H9 (cell line): Measurements from ENCODE around the gene ARPC2. TPM values are rescaled to one million over a fixed set of nuclear protein-coding genes. Genes with fewer than 3 reads are reported as not detected.

Experiments
- DNase-seq: peaks from one replicate; pipeline ENCODE4 v3.0.0-alpha.2; 2017
- H2AFZ ChIP-seq: one replicate; pipeline ENCODE4 v1.6.1; 2013; ENCODE audit warnings: mild to moderate bottlenecking, low read length, control low read depth, moderate library complexity
- H2AK5ac ChIP-seq: 2 replicates; pipeline ENCODE4 v1.6.1; 2013; ENCODE audit warnings: low read length, control low read depth, mixed read lengths; ENCODE audit not compliant: insufficient read length
- H2BK120ac ChIP-seq: one replicate; pipeline ENCODE4 v1.6.1; 2013; ENCODE audit warnings: low read depth, mild to moderate bottlenecking, low read length, control low read depth, inconsistent platforms; ENCODE audit not compliant: poor library complexity, severe bottlenecking
- H2BK12ac ChIP-seq: 2 replicates; pipeline ENCODE4 v1.6.1; 2013; ENCODE audit warnings: low read length, control low read depth, mixed read lengths, low read depth; ENCODE audit not compliant: insufficient read length
- H2BK15ac ChIP-seq: 2 replicates; pipeline ENCODE4 v1.6.1; 2013; ENCODE audit warnings: low read depth, low read length, control low read depth
- H2BK20ac ChIP-seq: one replicate; pipeline ENCODE4 v1.6.1; 2013; ENCODE audit warnings: low read depth, mild to moderate bottlenecking, low read length, control low read depth, inconsistent platforms; ENCODE audit not compliant: poor library complexity, severe bottlenecking
- H2BK5ac ChIP-seq: 2 replicates; pipeline ENCODE4 v1.6.1; 2013; ENCODE audit warnings: low read length, control low read depth, mixed read lengths; ENCODE audit not compliant: insufficient read length
- H3K14ac ChIP-seq: 2 replicates; pipeline ENCODE4 v1.6.1; 2013; ENCODE audit warnings: low read length, control low read depth; ENCODE audit not compliant: insufficient read depth
- H3K18ac ChIP-seq: 2 replicates; pipeline ENCODE4 v1.6.1; 2013; ENCODE audit warnings: low read depth, mild to moderate bottlenecking, mixed read lengths, low read length, control low read depth; ENCODE audit not compliant: insufficient read length
- H3K23ac ChIP-seq: 2 replicates; pipeline ENCODE4 v1.6.1; 2013; ENCODE audit warnings: low read length, control low read depth, mixed read lengths, low read depth; ENCODE audit not compliant: insufficient read length
- H3K23me2 ChIP-seq: 2 replicates; pipeline ENCODE4 v1.6.1; 2013; ENCODE audit warnings: low read depth, mild to moderate bottlenecking, mixed read lengths, low read length, control low read depth; ENCODE audit not compliant: insufficient read length, poor library complexity, severe bottlenecking
- H3K27ac ChIP-seq: 2 replicates; pipeline ENCODE4 v1.5.1; 2013; ENCODE audit warnings: low read length, control low read depth, mixed read lengths, low read depth; ENCODE audit not compliant: insufficient read length
- H3K27me3 ChIP-seq: 2 replicates; pipeline ENCODE4 v1.6.1; 2013; ENCODE audit warnings: low read length, control low read depth, inconsistent platforms; ENCODE audit not compliant: insufficient read depth
- H3K4ac ChIP-seq: 2 replicates; pipeline ENCODE4 v1.6.1; 2013; ENCODE audit warnings: low read depth, mild to moderate bottlenecking, control low read depth, inconsistent platforms, low read length, moderate library complexity
- H3K4me1 ChIP-seq: 2 replicates; pipeline ENCODE4 v1.6.1; 2013; ENCODE audit warnings: low read length, control low read depth, inconsistent platforms; ENCODE audit not compliant: insufficient read depth
- H3K4me2 ChIP-seq: 2 replicates; pipeline ENCODE4 v1.6.1; 2013; ENCODE audit warnings: low read length, control low read depth, mixed read lengths; ENCODE audit not compliant: insufficient read length, insufficient read depth
- H3K56ac ChIP-seq: 2 replicates; pipeline ENCODE4 v1.6.1; 2013; ENCODE audit warnings: low read depth, mild to moderate bottlenecking, mixed read lengths, low read length, control low read depth; ENCODE audit not compliant: insufficient read length
- H3K79me1 ChIP-seq: 2 replicates; pipeline ENCODE4 v1.6.1; 2013; ENCODE audit warnings: low read depth, mild to moderate bottlenecking, moderate library complexity, low read length, control low read depth, inconsistent platforms; ENCODE audit not compliant: insufficient read depth, poor library complexity, severe bottlenecking
- H3K79me2 ChIP-seq: 2 replicates; pipeline ENCODE4 v1.6.1; 2013; ENCODE audit warnings: low read length, control low read depth, inconsistent platforms; ENCODE audit not compliant: insufficient read depth
- H3K9ac ChIP-seq: 2 replicates; pipeline ENCODE4 v1.6.1; 2013; ENCODE audit warnings: low read length, control low read depth, mixed read lengths; ENCODE audit not compliant: insufficient read length; ENCODE audit errors: extremely low read depth
- H3K9me3 ChIP-seq: one replicate; pipeline ENCODE4 v1.6.1; 2013; ENCODE audit warnings: low read depth, low read length, inconsistent platforms; ENCODE audit not compliant: control insufficient read depth
- H3T11ph ChIP-seq: one replicate; pipeline ENCODE4 v1.6.1; 2013; ENCODE audit warnings: mild to moderate bottlenecking, low read length, control low read depth, inconsistent platforms
- H4K20me1 ChIP-seq: one replicate; pipeline ENCODE4 v1.6.1; 2013; ENCODE audit not compliant: control insufficient read depth, insufficient read length, insufficient read depth
- H4K5ac ChIP-seq: 2 replicates; pipeline ENCODE4 v1.6.1; 2013; ENCODE audit warnings: low read depth, mild to moderate bottlenecking, mixed read lengths, low read length, control low read depth; ENCODE audit not compliant: insufficient read length
- H4K8ac ChIP-seq: replicated peaks from 2 replicates; pipeline ENCODE4 v1.6.1; 2013; ENCODE audit warnings: low read length, control low read depth, mixed read lengths, low read depth; ENCODE audit not compliant: insufficient read length
- H4K91ac ChIP-seq: 2 replicates; pipeline ENCODE4 v1.6.1; 2013; ENCODE audit warnings: low read depth, mild to moderate bottlenecking, moderate library complexity, mixed read lengths, low read length, control low read depth; ENCODE audit not compliant: insufficient read length
- H3K27ac Mint-ChIP-seq, 3 experiments: 2 replicates in 2 of 3; 3 replicates in 1 of 3; pipeline ENCODE4 v1.8.0; 2020 to 2021; ENCODE audit warnings: mixed read lengths in 3 of 3, mild to moderate bottlenecking in 1 of 3, moderate library complexity in 1 of 3
- H3K27me3 Mint-ChIP-seq: 2 replicates; pipeline ENCODE4 v1.8.0; 2021; ENCODE audit warnings: low read depth, mild to moderate bottlenecking, moderate library complexity, mixed read lengths
- H3K36me3 Mint-ChIP-seq, 3 experiments: 2 replicates in 2 of 3; 3 replicates in 1 of 3; pipeline ENCODE4 v1.8.0; 2020 to 2021; ENCODE audit warnings: low read depth in 3 of 3, mixed read lengths in 3 of 3; ENCODE audit not compliant: insufficient read depth in 1 of 3
- H3K4me1 Mint-ChIP-seq, 2 experiments: 2 replicates each; pipeline ENCODE4 v1.8.0; 2020; ENCODE audit warnings: mixed read lengths in 2 of 2
- H3K4me3 Mint-ChIP-seq, 2 experiments: 2 replicates in 1 of 2; 3 replicates in 1 of 2; pipeline ENCODE4 v1.8.0; 2020 to 2021; ENCODE audit warnings: mild to moderate bottlenecking in 2 of 2, mixed read lengths in 2 of 2, moderate library complexity in 1 of 2
- H3K9me3 Mint-ChIP-seq, 2 experiments: 2 replicates in 1 of 2; 3 replicates in 1 of 2; pipeline ENCODE4 v1.8.0; 2020; ENCODE audit warnings: mild to moderate bottlenecking in 2 of 2, mixed read lengths in 2 of 2, moderate library complexity in 1 of 2
- CTCF ChIP-seq: fragments of 200-600 bp; sonication (generic); conservative IDR thresholded peaks from 3 replicates; pipeline ENCODE4 v1.8.0; 2021; ENCODE audit warnings: antibody characterized with exemption, mild to moderate bottlenecking
- WGBS: extraction: QIAGEN DNeasy Blood & Tissue Kit; methylation state at CpG from one replicate; pipeline ENCODE4 v1.1.7; 2013; ENCODE audit warnings: missing lambda C conversion rate, low lambda C conversion rate, mixed read lengths; ENCODE audit not compliant: insufficient read length; ENCODE audit errors: extremely low coverage; 5-methylcytosine and 5-hydroxymethylcytosine counted together
- total RNA-seq: library from RNA; stranded (reverse); gene quantifications from 2 replicates; pipeline ENCODE4 v1.2.1, GENCODE V29; 2021

The ARPC2 gene
- total RNA-seq, 1 experiment from 2014 or later: 197 TPM

- H3K79me2 ChIP-seq: no peaks in the 10 kb centered on the region
- H2BK20ac ChIP-seq: no peak overlapping the region
- peaks cover 16% of the 10 kb centered on the region in 2 experiments for H3K4me1 Mint-ChIP-seq
Measured at GRCh38 chr2:218284106-218284811, 67.3 kb downstream of the ARPC2 start.

More at GRCh38 chr2:218284106-218284811, 67.3 kb downstream of the ARPC2 start:
- no peak overlapping the region for H3K4ac ChIP-seq
- no peak overlapping the region for H2BK5ac ChIP-seq
- H3K4me1 ChIP-seq: peaks cover 3% of the 10 kb centered on the region; the same call in 1 of the 2 replicates
- no peak overlapping the region for H3K23ac ChIP-seq
- no peak overlapping the region for H2BK12ac ChIP-seq
- no peak overlapping the region for H3T11ph ChIP-seq
- Mint-ChIP-seq H3K27me3 (no peaks in the 10 kb centered on the region), H3K36me3 (peaks cover 2 to 15% (median 14%) of the 10 kb centered on the region in 3 experiments; a peak in 6 of 7 replicates), H3K4me3 (no peak overlapping the region), H3K27ac (peak overlapping the region in 1 of 3 experiments; percentile 77; a peak in 1 of 7 replicates), H3K9me3 (no peaks in the 10 kb centered on the region; a peak in 1 of 5 replicates)
- H2AK5ac ChIP-seq: no peak overlapping the region
- no peaks in the 10 kb centered on the region for H3K27me3 ChIP-seq
- no peaks in the 10 kb centered on the region for H3K79me1 ChIP-seq
- H3K9ac ChIP-seq: no peak overlapping the region
- no peak overlapping the region for H4K5ac ChIP-seq
- no peak overlapping the region for H3K56ac ChIP-seq
- H4K8ac ChIP-seq: no peak overlapping the region
- H3K18ac ChIP-seq: no peak overlapping the region
- no CpG with 5 or more reads among the region's 16 CpGs for WGBS
- no peak overlapping the region for H3K27ac ChIP-seq
- DNase-seq: no peak
- no peaks in the 10 kb centered on the region for H3K23me2 ChIP-seq
- no peak overlapping the region for H3K14ac ChIP-seq
- H4K91ac ChIP-seq: no peak overlapping the region
- H4K20me1 ChIP-seq: no peaks in the 10 kb centered on the region
- no peak overlapping the region for H2BK15ac ChIP-seq
- no peak for TF ChIP-seq CTCF
- H3K4me2 ChIP-seq: no peak overlapping the region
- no peak overlapping the region for H2AFZ ChIP-seq
- no peaks in the 10 kb centered on the region for H3K9me3 ChIP-seq
- H2BK120ac ChIP-seq: no peak overlapping the region
